Brain microvascular endothelial cell (primary cell): Measurements from ENCODE around the gene GNB5.

Source experiments
- DNase-seq: peaks from one replicate; pipeline ENCODE4 v3.0.0-alpha.2; 2020
- H3K27ac ChIP-seq: fragments of 250-450 bp; sonication (Bioruptor Pico); 2 replicates; pipeline ENCODE4 v1.5.1; 2020; ENCODE audit warnings: mild to moderate bottlenecking, moderate library complexity
- H3K27me3 ChIP-seq: fragments of 250-450 bp; sonication (Bioruptor Pico); replicated peaks from 2 replicates; pipeline ENCODE4 v1.5.1; 2020; ENCODE audit warnings: mild to moderate bottlenecking
- H3K36me3 ChIP-seq: fragments of 250-450 bp; sonication (Bioruptor Pico); replicated peaks from 2 replicates; pipeline ENCODE4 v1.5.1; 2020; ENCODE audit warnings: mild to moderate bottlenecking
- H3K4me3 ChIP-seq: 2 replicates; pipeline ENCODE4 v1.5.1; 2011; ENCODE audit warnings: low read depth, mild to moderate bottlenecking, control low read depth, low read length, moderate library complexity
- in situ Hi-C: cut with HindIII; loops from 2 replicates; pipeline ENCODE4 v1.10.0; 2017; ENCODE audit warnings: low sequenced_read_pairs, low pct_ligation_motif_present
- TF ChIP-seq, protein P1 (sequence below): IDR thresholded peaks from 2 replicates; pipeline ENCODE4 v1.5.1; 2011; ENCODE audit warnings: low read depth, mild to moderate bottlenecking, moderate library complexity, low read length, control low read depth, inconsistent platforms; ENCODE audit errors: missing control alignments

The GNB5 gene

GRCh38 chr15:52069559-52069958, 121.6 kb downstream of the GNB5 start:
- DNase-seq, result no peak
- TF ChIP-seq, protein P1, sequence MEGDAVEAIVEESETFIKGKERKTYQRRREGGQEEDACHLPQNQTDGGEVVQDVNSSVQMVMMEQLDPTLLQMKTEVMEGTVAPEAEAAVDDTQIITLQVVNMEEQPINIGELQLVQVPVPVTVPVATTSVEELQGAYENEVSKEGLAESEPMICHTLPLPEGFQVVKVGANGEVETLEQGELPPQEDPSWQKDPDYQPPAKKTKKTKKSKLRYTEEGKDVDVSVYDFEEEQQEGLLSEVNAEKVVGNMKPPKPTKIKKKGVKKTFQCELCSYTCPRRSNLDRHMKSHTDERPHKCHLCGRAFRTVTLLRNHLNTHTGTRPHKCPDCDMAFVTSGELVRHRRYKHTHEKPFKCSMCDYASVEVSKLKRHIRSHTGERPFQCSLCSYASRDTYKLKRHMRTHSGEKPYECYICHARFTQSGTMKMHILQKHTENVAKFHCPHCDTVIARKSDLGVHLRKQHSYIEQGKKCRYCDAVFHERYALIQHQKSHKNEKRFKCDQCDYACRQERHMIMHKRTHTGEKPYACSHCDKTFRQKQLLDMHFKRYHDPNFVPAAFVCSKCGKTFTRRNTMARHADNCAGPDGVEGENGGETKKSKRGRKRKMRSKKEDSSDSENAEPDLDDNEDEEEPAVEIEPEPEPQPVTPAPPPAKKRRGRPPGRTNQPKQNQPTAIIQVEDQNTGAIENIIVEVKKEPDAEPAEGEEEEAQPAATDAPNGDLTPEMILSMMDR, result no peak
- in situ Hi-C loops, result no loop called here
- Histone ChIP-seq H3K4me3 (no peak overlapping the region), H3K36me3 (peaks cover 3% of the 10 kb centered on the region), H3K27me3 (no peaks in the 10 kb centered on the region), H3K27ac (no peak overlapping the region)

DNA sequence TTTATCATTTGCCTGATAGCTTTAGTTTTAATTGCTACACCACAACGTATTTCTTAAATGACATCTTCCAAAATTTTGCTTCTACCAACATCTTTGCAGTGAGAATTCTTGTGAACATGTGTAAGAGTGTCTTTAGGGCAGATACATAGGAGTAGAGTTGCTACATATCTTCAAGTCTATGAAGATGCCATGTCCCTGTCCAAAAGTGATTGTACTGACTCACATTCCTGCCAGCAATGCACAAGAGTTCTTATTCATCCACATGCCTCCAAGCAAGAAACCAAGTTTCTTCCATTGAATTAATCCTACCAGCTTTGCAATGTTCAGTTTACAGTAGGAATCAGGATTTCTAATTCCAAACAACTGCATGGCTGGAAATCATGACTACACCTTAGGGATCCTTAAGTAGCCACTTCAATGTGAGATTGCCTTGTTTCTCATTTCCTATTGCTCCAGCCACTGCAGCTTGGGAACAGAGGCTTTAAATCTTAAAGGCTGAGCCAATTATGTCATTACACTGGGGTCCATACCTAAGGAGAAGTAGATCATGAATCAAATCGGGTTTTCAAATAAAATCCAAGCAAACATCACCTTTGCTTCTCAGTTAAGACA, 123.1 kb downstream of the GNB5 start:
- Histone ChIP-seq H3K36me3 (peaks cover 14% of the 10 kb centered on the region), H3K4me3 (no peak overlapping the region), H3K27me3 (no peaks in the 10 kb centered on the region), H3K27ac (no peak overlapping the region)
- DNase-seq, result no peak
- TF ChIP-seq, protein P1, result no peak
- in situ Hi-C loops, result no loop called here

DNA sequence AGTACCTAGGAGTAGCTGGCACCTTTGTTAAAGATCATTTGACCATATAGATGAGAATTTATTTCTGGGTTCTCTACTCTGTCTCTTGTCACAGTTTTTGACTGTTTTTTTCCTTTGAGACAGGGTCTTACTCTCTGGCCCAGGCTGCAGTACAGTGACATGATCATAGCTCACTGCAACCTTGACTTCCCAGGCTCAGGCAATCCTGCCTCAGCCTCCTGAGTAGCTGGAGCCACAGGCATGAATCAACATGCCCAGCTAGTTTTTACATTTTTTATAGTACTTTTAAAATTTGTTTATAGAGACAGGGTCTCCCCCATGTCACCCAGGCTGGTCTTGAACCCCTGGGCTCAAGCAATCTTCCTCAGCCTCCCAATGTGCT, 123.7 kb downstream of the GNB5 start:
- H3K27me3 ChIP-seq, result no peaks in the 10 kb centered on the region
- no peak for DNase-seq
- in situ Hi-C loops, result no loop called here
- TF ChIP-seq, protein P1, result no peak
- H3K27ac ChIP-seq, result no peak overlapping the region
- peaks cover 18% of the 10 kb centered on the region for H3K36me3 ChIP-seq
- H3K4me3 ChIP-seq, result no peak overlapping the region

DNA sequence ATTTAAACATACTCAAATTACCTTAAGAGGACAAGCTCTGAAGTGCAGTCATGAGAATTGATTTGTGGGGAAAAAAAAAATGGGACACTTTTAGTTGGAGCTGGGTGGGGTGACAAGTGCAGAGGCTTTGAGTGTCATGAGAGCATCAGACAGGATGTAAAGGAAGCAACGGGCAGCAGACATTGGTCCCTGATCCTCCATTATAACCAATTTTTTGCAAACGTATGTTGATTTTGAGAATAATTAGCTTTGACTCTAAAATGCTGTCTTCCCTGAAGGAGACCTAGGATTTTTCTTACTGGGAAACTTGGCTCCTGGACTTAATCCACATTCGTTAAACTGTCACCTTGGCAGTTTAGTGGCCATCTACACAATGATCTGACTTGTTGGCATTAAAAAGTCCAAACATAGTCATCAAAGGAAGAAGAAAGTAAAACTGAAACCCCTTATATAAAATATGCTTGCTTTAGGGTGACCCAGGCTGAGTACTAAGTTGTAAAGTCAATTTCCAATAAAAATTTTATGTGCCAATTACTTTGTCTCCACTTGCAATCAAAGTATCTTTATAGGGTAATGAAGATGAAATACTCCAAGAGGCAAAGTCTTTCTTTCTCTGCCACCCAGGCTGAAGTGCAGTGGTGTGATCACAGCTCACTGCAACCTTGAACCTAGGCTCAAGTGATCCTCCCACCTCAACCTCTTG, 124.2 kb downstream of the GNB5 start:
- Histone ChIP-seq H3K4me3 (no peak overlapping the region), H3K27ac (no peak overlapping the region), H3K36me3 (peaks cover 23% of the 10 kb centered on the region), H3K27me3 (no peaks in the 10 kb centered on the region)
- TF ChIP-seq, protein P1, result no peak
- DNase-seq, result no peak
- in situ Hi-C loops, result no loop called here
